Measurements from ENCODE around the gene UBQLN3. TPM values are rescaled to one million over a fixed set of nuclear protein-coding genes. Genes with fewer than 3 reads are reported as not detected.

Gene UBQLN3
- total and polyA plus RNA-seq, 2 of the 13 experiments (the other 11 are each of a cell fraction or from before 2014, with no cell fraction given): 0.08 TPM; not detected in 1

GRCh38 chr11:5547982-5548381 lies 38.2 kb upstream of the UBQLN3 start:
- FAIRE-seq: no peak
- no peak overlapping the region for H3K27ac ChIP-seq (ENCODE audit: extremely low read length, insufficient read depth, low read length)
- no TSS peak for BruUV-seq (replicated peaks)
- H3K27me3 ChIP-seq (ENCODE audit: control insufficient read depth in 1 of 2, insufficient read depth in 2 of 2, low read length in 2 of 2): no peaks in the 10 kb centered on the region; a peak in 1 of 5 replicates
- no peak for ATAC-seq
- no peaks in the 10 kb centered on the region for H3K36me3 ChIP-seq (replicated peaks in 1 of 2; ENCODE audit: control insufficient read depth in 1 of 2, insufficient read depth in 2 of 2, low read length in 2 of 2)
- TF ChIP-seq ZNF670 (CRISPR knock-in tag; IDR thresholded peaks at IDR 0.05; ENCODE audit: borderline replicate concordance) (no peak), MYPOP (CRISPR knock-in tag; IDR thresholded peaks at IDR 0.05) (no peak), PAX8 (CRISPR knock-in tag; IDR thresholded peaks at IDR 0.05; ENCODE audit: borderline replicate concordance) (no peak), NR2F2 (IDR thresholded peaks at IDR 0.05; ENCODE audit: borderline replicate concordance, low read depth) (no peak), ZNF414 (CRISPR knock-in tag; IDR thresholded peaks at IDR 0.05) (no peak), ZNF44 (CRISPR knock-in tag; IDR thresholded peaks at IDR 0.05) (no peak), MIER2 (CRISPR knock-in tag; IDR thresholded peaks at IDR 0.05) (no peak), HMGXB4 (CRISPR knock-in tag; IDR thresholded peaks at IDR 0.05; ENCODE audit: borderline replicate concordance in 1 of 2, low read depth in 1 of 2) (no peak), PRDM4 (CRISPR knock-in tag; IDR thresholded peaks at IDR 0.05; ENCODE audit: borderline replicate concordance) (no peak), GATAD2A (CRISPR knock-in tag; IDR thresholded peaks at IDR 0.05) (no peak), ZC3H13 (CRISPR knock-in tag; IDR thresholded peaks at IDR 0.05) (no peak), ZNF33B (CRISPR knock-in tag; IDR thresholded peaks at IDR 0.05) (no peak), FOSL1 (CRISPR knock-in tag; IDR thresholded peaks at IDR 0.05; ENCODE audit: borderline replicate concordance) (no peak)
- H3K9ac ChIP-seq (ENCODE audit: insufficient read depth, low read depth, low read length): no peak overlapping the region
- 40% methylated on average over 1 of the region's 1 CpG for WGBS (ENCODE audit: low lambda C conversion rate)
- H3K4me3 ChIP-seq (replicated peaks in 1 of 3; ENCODE audit: insufficient read depth in 1 of 3, low read depth in 2 of 3, low read length in 3 of 3): no peak overlapping the region
- no peaks in the 10 kb centered on the region for H3K79me2 ChIP-seq (ENCODE audit: insufficient read depth, low read length)
- H2AFZ ChIP-seq (ENCODE audit: low read length): no peak overlapping the region
- H4K20me1 ChIP-seq (ENCODE audit: insufficient read depth, low read length): no peaks in the 10 kb centered on the region
- H3K9me3 ChIP-seq (ENCODE audit: low read length): no peaks in the 10 kb centered on the region
- in situ Hi-C loops (cut with HindIII; ENCODE audit: extremely low pct_ligation_motif_present, low pct_unique_long_range_greater_than_20kb) (no loop called here), intact Hi-C loops (cut with micrococcal nuclease; ENCODE audit: unreplicated experiment) (no loop called here)
- H3K4me2 ChIP-seq (ENCODE audit: low read depth, low read length): no peak overlapping the region
- POLR2A ChIA-PET: no interaction called here
- no peak for DNase-seq (ENCODE audit: low spot score)
- no peaks in the 10 kb centered on the region for H3K4me1 ChIP-seq (ENCODE audit: insufficient read depth, low read length)
- CTCF ChIA-PET (ENCODE audit: low intra/inter-chr PET ratio, low total read pairs): no interaction called here
